Activated T-cell treated with anti-CD3 and anti-CD28 coated beads for 24 hours (primary cell): ENCODE data around the gene FHAD1.
"Not testable (repeated sequence)": the region's sequence is repeated elsewhere in the genome, so short reads cannot be mapped to it uniquely, and the experiment has no call there.

ENCODE experiments used
- DNase-seq: peaks from one replicate; pipeline ENCODE4 v3.0.0-alpha.2; 2020; ENCODE audit warnings: low read depth

The FHAD1 gene

GRCh38 chr1:15276691-15277446, 29.8 kb downstream of the FHAD1 start:
- DNase-seq = no peak

GRCh38 chr1:15277447-15277838, 30.4 kb downstream of the FHAD1 start:
- DNase-seq = no peak

GRCh38 chr1:15277933-15278332, 30.9 kb downstream of the FHAD1 start:
- no peak for DNase-seq

GRCh38 chr1:15279576-15280230, 32.7 kb downstream of the FHAD1 start:
- no peak for DNase-seq

- no peak for DNase-seq
These were observed 33.4 kb downstream of the FHAD1 start for GRCh38 chr1:15280416-15280815.

- DNase-seq = no peak
These were observed 35.0 kb downstream of the FHAD1 start for GRCh38 chr1:15282038-15282437.

- no peak for DNase-seq
These were observed 35.9 kb downstream of the FHAD1 start for GRCh38 chr1:15282810-15283474.

- no peak for DNase-seq
These were observed 36.5 kb downstream of the FHAD1 start for GRCh38 chr1:15283526-15283925.

- DNase-seq = no peak
These were observed 39.4 kb downstream of the FHAD1 start for GRCh38 chr1:15286452-15286851.

- DNase-seq = no peak
These were observed 40.3 kb downstream of the FHAD1 start for GRCh38 chr1:15287035-15287979.

- DNase-seq = no peak
These were observed 41.3 kb downstream of the FHAD1 start for GRCh38 chr1:15288173-15288926.

GRCh38 chr1:15289251-15289651, 42.2 kb downstream of the FHAD1 start:
- no peak for DNase-seq

GRCh38 chr1:15290382-15290781, 43.4 kb downstream of the FHAD1 start:
- DNase-seq = no peak

- DNase-seq = no peak
These were observed 48.7 kb downstream of the FHAD1 start for GRCh38 chr1:15295696-15296095.

- DNase-seq = no peak
These were observed 49.7 kb downstream of the FHAD1 start for GRCh38 chr1:15296585-15297321.

GRCh38 chr1:15297975-15298374, 51.0 kb downstream of the FHAD1 start:
- DNase-seq = not testable (repeated sequence)

- no peak for DNase-seq
These were observed 52.2 kb downstream of the FHAD1 start for GRCh38 chr1:15299179-15299578.

GRCh38 chr1:15299806-15300205, 52.8 kb downstream of the FHAD1 start:
- no peak for DNase-seq

- DNase-seq = no peak
These were observed 56.9 kb downstream of the FHAD1 start for GRCh38 chr1:15303935-15304334.

- DNase-seq = peak; percentile 50
These were observed 57.9 kb downstream of the FHAD1 start for GRCh38 chr1:15304708-15305467.
